MM.1S (cell line): ENCODE measurements around the gene DEDD.

Experiments used
- DNase-seq: peaks from one replicate; pipeline ENCODE4 v3.0.0-alpha.2; 2015
- H2AFZ ChIP-seq: fragments of 300-600 bp; sonication (generic); 2 replicates; pipeline ENCODE4 v1.6.0; 2016; ENCODE audit warnings: antibody characterized with exemption, low read length
- H3F3A ChIP-seq: fragments of 300-600 bp; sonication (generic); 2 replicates; pipeline ENCODE4 v1.6.1; 2016; ENCODE audit warnings: mild to moderate bottlenecking, antibody characterized with exemption, low read length, moderate library complexity, mixed read lengths; ENCODE audit not compliant: insufficient read depth
- H3K27ac ChIP-seq: fragments of 300-600 bp; sonication (generic); 2 replicates; pipeline ENCODE4 v1.5.1; 2016; ENCODE audit warnings: mild to moderate bottlenecking, low read length
- H3K27me3 ChIP-seq: fragments of 300-600 bp; sonication (generic); replicated peaks from 2 replicates; pipeline ENCODE4 v1.6.0; 2016; ENCODE audit warnings: low read length; ENCODE audit not compliant: insufficient read depth
- H3K36me3 ChIP-seq: fragments of 300-600 bp; sonication (generic); replicated peaks from 2 replicates; pipeline ENCODE4 v1.6.1; 2016; ENCODE audit warnings: mild to moderate bottlenecking, low read length, mixed read lengths; ENCODE audit not compliant: insufficient read depth
- H3K4me1 ChIP-seq: fragments of 300-600 bp; sonication (generic); 2 replicates; pipeline ENCODE4 v1.6.1; 2016; ENCODE audit warnings: low read length, mixed read lengths
- H3K4me2 ChIP-seq: fragments of 300-600 bp; sonication (generic); 2 replicates; pipeline ENCODE4 v1.6.0; 2016; ENCODE audit warnings: low read depth, low read length
- H3K4me3 ChIP-seq: fragments of 300-600 bp; sonication (generic); 2 replicates; pipeline ENCODE4 v1.5.1; 2016; ENCODE audit warnings: low read length, mixed read lengths
- H3K79me2 ChIP-seq: fragments of 300-600 bp; sonication (generic); 2 replicates; pipeline ENCODE4 v1.6.1; 2016; ENCODE audit warnings: mixed run types, low read length, mixed read lengths
- H3K9ac ChIP-seq: fragments of 300-600 bp; sonication (generic); 2 replicates; pipeline ENCODE4 v1.6.1; 2016; ENCODE audit warnings: low read length, mixed read lengths
- H3K9me2 ChIP-seq: fragments of 300-600 bp; sonication (generic); replicated peaks from 2 replicates; pipeline ENCODE4 v1.6.1; 2016; ENCODE audit warnings: mild to moderate bottlenecking, low read length, mixed read lengths; ENCODE audit not compliant: insufficient read depth
- H3K9me3 ChIP-seq: fragments of 300-600 bp; sonication (generic); replicated peaks from 2 replicates; pipeline ENCODE4 v1.6.1; 2016; ENCODE audit warnings: mild to moderate bottlenecking, low read length, mixed read lengths; ENCODE audit not compliant: insufficient read depth
- H4K20me1 ChIP-seq: fragments of 300-600 bp; sonication (generic); 2 replicates; pipeline ENCODE4 v1.6.1; 2016; ENCODE audit warnings: mild to moderate bottlenecking, low read length, moderate library complexity, mixed read lengths; ENCODE audit not compliant: insufficient read depth
- EZH2 ChIP-seq: fragments of 300-600 bp; sonication (generic); optimal IDR thresholded peaks from 2 replicates; pipeline ENCODE3; 2017; ENCODE audit warnings: low read depth, mild to moderate bottlenecking, antibody characterized with exemption, low read length, mixed read lengths
- EZH2phosphoT487 ChIP-seq: fragments of 300-600 bp; sonication (generic); IDR thresholded peaks from 2 replicates; pipeline ENCODE4 v1.6.1; 2018; ENCODE audit warnings: antibody characterized with exemption, low read length
- TF ChIP-seq, protein P1 (sequence below): fragments of 300-600 bp; sonication (generic); IDR thresholded peaks from 2 replicates; pipeline ENCODE4 v1.5.1; 2016; ENCODE audit warnings: antibody characterized with exemption, low read length, mixed read lengths

The DEDD gene

DNA sequence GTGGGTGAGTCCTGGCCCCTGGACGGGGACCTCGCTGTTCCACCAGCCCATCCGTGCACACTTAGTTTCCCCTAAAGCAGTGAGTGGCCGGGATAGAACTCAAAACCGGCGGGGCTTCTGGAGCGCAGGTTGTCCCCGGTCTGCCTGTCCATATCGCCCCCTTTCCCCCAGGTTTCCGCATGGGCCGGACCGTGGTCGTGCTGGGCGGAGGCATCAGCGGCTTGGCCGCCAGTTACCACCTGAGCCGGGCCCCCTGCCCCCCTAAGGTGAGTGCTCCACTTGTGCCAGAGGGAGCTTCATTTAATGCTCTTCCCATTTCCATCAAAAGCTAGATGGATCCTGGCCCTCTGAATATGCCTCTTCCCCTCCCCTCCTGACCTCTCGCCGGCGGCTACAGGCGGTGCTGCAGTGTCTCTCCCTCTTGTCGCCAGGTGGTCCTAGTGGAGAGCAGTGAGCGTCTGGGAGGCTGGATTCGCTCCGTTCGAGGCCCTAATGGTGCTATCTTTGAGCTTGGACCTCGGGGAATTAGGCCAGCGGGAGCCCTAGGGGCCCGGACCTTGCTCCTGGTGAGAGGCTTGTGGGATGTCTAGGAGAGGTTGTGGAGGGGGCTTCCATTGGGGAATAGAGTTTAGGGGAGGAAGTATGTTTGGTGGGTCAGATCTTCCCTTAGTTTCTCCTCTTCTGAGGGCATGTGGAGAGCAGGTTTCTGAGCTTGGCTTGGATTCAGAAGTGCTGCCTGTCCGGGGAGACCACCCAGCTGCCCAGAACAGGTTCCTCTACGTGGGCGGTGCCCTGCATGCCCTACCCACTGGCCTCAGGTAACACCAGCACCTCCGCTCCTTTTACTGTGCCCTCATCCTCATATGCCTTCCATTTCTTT, 34.4 kb upstream of the DEDD start:
- peak; percentile 37 for DNase-seq
- peaks cover 9% of the 10 kb centered on the region for H3K4me1 ChIP-seq
- H3K27ac ChIP-seq: peak overlapping the region; percentile 72
- H3K9me2 ChIP-seq: no peaks in the 10 kb centered on the region
- H3K27me3 ChIP-seq: no peaks in the 10 kb centered on the region
- peak overlapping the region; percentile 93 for H3K4me2 ChIP-seq
- no peaks in the 10 kb centered on the region for H3K9me3 ChIP-seq
- TF ChIP-seq, protein P1, sequence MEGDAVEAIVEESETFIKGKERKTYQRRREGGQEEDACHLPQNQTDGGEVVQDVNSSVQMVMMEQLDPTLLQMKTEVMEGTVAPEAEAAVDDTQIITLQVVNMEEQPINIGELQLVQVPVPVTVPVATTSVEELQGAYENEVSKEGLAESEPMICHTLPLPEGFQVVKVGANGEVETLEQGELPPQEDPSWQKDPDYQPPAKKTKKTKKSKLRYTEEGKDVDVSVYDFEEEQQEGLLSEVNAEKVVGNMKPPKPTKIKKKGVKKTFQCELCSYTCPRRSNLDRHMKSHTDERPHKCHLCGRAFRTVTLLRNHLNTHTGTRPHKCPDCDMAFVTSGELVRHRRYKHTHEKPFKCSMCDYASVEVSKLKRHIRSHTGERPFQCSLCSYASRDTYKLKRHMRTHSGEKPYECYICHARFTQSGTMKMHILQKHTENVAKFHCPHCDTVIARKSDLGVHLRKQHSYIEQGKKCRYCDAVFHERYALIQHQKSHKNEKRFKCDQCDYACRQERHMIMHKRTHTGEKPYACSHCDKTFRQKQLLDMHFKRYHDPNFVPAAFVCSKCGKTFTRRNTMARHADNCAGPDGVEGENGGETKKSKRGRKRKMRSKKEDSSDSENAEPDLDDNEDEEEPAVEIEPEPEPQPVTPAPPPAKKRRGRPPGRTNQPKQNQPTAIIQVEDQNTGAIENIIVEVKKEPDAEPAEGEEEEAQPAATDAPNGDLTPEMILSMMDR: peak; percentile 5; the same call in 1 of the 2 replicates
- no peak for TF ChIP-seq EZH2phosphoT487
- peak overlapping the region; percentile 82 for H3K4me3 ChIP-seq
- H4K20me1 ChIP-seq: no peaks in the 10 kb centered on the region
- H3K79me2 ChIP-seq: peaks cover 14% of the 10 kb centered on the region
- H3F3A ChIP-seq: peaks cover 33% of the 10 kb centered on the region
- peak overlapping the region; percentile 66 for H2AFZ ChIP-seq
- peak overlapping the region; percentile 81 for H3K9ac ChIP-seq
- peaks cover 15% of the 10 kb centered on the region for H3K36me3 ChIP-seq

DNA sequence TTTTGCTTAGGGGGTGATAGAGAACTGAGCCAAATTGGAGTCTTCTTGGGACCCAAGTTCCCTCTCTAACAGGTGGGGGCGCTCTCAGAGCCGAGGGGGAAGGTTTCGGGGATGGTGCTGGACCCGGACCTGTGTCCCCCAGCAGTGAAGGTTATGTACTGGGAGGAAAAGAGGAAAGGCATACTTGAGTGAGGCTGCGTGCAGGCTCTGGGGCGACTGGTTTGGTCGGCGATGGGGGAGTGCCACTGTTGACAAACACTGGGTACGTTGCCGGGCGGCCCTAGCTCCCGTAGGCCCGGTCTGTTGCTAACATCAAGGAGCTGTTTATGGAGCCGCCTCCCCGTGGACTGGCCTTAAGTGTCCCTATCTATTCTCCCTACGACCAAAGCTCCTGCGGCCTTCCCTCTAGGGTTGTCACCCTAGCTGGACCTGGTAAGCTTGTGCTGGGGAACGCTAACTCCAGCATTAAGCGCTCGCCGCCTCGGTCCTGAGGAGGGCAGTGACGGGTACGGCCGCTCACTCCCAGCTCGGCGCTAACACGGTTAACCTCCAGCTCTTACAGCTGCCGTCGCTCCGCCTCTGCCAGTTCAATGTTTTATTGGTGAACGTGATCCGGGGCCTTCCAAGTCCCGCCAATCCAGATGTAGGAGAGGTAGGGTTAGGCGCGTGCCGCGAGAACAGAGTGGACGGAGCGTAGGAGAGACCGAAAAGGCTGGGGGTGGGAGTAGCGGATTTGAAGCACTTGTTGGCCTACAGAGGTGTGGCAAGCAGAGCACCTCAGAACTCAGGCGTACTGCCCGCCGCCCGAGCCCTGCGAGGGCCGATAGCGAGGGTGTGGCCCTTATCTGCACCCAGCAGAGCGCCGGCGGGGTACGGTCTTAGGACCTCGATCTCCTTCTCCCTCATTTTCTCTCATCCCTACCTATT, 33.5 kb upstream of the DEDD start, which contains the start of gene PPOX:
Gene PPOX (plus strand): TSS at position 685 of the 927 bp plus-strand sequence. CDS start 422 bp downstream, outside the sequence.
- peaks cover 9% of the 10 kb centered on the region for H3K4me1 ChIP-seq
- no peaks in the 10 kb centered on the region for H3K9me2 ChIP-seq
- H4K20me1 ChIP-seq: no peaks in the 10 kb centered on the region

DNA sequence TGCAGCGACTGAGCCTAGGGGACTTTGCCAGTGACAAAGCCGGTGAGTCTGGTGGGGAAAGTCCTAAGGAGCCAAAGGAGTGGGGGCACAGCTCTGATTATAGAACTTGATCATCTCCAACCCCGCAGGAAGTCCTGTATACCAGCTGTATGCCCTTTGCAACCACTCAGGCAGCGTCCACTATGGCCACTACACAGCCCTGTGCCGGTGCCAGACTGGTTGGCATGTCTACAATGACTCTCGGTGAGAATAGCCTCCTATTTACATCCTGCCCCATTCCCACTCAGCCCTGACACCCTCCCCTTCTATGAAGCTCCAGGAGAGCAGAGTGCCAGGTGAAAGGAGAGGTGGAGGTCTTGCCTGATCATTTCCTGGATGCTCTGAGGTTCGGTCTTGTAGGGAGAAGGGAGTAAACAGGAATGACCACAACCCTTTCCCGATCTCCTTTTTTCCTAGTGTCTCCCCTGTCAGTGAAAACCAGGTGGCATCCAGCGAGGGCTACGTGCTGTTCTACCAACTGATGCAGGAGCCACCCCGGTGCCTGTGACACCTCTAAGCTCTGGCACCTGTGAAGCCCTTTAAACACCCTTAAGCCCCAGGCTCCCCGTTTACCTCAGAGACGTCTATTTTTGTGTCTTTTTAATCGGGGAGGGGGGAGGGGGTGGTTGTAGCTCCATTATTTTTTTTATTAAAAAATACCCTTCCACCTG, 32.6 kb upstream of the DEDD start:
- Histone ChIP-seq H3K9ac (peak overlapping the region; percentile 67), H3K79me2 (peaks cover 21% of the 10 kb centered on the region)

More for the DNA sequence above, 33.5 kb upstream of the DEDD start, which contains the start of gene PPOX:
- H2AFZ ChIP-seq: peak within 1 kb of the TSS; percentile 66
- peak within 1 kb of the TSS; percentile 81 for H3K9ac ChIP-seq
- TF ChIP-seq, protein P1: peak; percentile 65
- no peak for TF ChIP-seq EZH2phosphoT487
- no peak for TF ChIP-seq EZH2
- H3K79me2 ChIP-seq: peaks cover 11% of the 10 kb centered on the region
- peak; percentile 100 for DNase-seq
- H3K27ac ChIP-seq: peak within 1 kb of the TSS; percentile 72
- peak within 1 kb of the TSS; percentile 82 for H3K4me3 ChIP-seq
- peak within 1 kb of the TSS; percentile 93 for H3K4me2 ChIP-seq
- H3K36me3 ChIP-seq: 0 out of 2 replicates have a peak, but pooled peaks cover 6% of the 10 kb centered on the region
- no peaks in the 10 kb centered on the region for H3K27me3 ChIP-seq
- peaks cover 26% of the 10 kb centered on the region for H3F3A ChIP-seq
- no peaks in the 10 kb centered on the region for H3K9me3 ChIP-seq

More for the DNA sequence above, 32.6 kb upstream of the DEDD start:
- H3K4me1 ChIP-seq: peaks cover 14% of the 10 kb centered on the region
- no peaks in the 10 kb centered on the region for H3K9me3 ChIP-seq
- no peak for DNase-seq
- H3K4me3 ChIP-seq: peak overlapping the region; percentile 82
- no peak overlapping the region for H2AFZ ChIP-seq
- TF ChIP-seq, protein P1: no peak
- TF ChIP-seq EZH2: no peak
- TF ChIP-seq EZH2phosphoT487: no peak
- no peaks in the 10 kb centered on the region for H4K20me1 ChIP-seq
- peaks cover 18% of the 10 kb centered on the region for H3F3A ChIP-seq
- peak overlapping the region; percentile 68 for H3K4me2 ChIP-seq
- H3K36me3 ChIP-seq: no peaks in the 10 kb centered on the region
- H3K9me2 ChIP-seq: no peaks in the 10 kb centered on the region
- H3K27me3 ChIP-seq: no peaks in the 10 kb centered on the region
- H3K27ac ChIP-seq: peak overlapping the region; percentile 72; the same call in 1 of the 2 replicates
